SK-N-SH (cell line): Measurements from ENCODE around the gene STC2. TPM values are rescaled to one million over a fixed set of nuclear protein-coding genes. Genes with fewer than 3 reads are reported as not detected.

Experiments used
- CTCF ChIA-PET: fragments of 300-600, 350-600 bp; formaldehyde crosslinking; extraction: SDS; loops from one replicate; lab custom pipeline; 2021; lab: Yijun Ruan, JAX
- POLR2A ChIA-PET: fragments of 350-600 bp; sonication (Branson Sonifier 250); formaldehyde crosslinking; extraction: SDS; loops from one replicate; lab custom pipeline; 2020; ENCODE audit warnings: antibody characterized with exemption, inconsistent platforms; lab: Yijun Ruan, JAX
- DNase-seq: peaks from one replicate; pipeline ENCODE4 v3.0.0; 2012
- H2AFZ ChIP-seq: fragments of 200-600 bp; sonication (generic); 2 replicates; pipeline ENCODE4 v1.8.1; 2016; ENCODE audit warnings: antibody characterized with exemption, mild to moderate bottlenecking, low read depth
- H3F3A ChIP-seq: fragments of 200-600 bp; sonication (generic); replicated peaks from 2 replicates; pipeline ENCODE3; 2016; ENCODE audit warnings: antibody characterized with exemption, mild to moderate bottlenecking; ENCODE audit not compliant: insufficient read depth
- H3K27ac ChIP-seq, 2 experiments: fragments of 200-500 bp in 1 of 2; fragments of 200-600 bp in 1 of 2; sonication (Bioruptor generic) in 1 of 2; sonication (generic), shearing (Covaris generic) in 1 of 2; 2 replicates each; pipeline versions ENCODE4 v1.5.1 to v1.6.1; 2014 to 2016; ENCODE audit warnings: low read depth in 2 of 2, inconsistent platforms in 1 of 2, low read length in 1 of 2, mild to moderate bottlenecking in 1 of 2, mixed read lengths in 1 of 2
- H3K27me3 ChIP-seq: fragments of 200-600 bp; sonication (generic), shearing (Covaris generic); 2 replicates; pipeline ENCODE4 v1.6.1; 2016; ENCODE audit warnings: mixed run types; ENCODE audit not compliant: insufficient read depth
- H3K36me3 ChIP-seq, 2 experiments: fragments of 200-500 bp in 1 of 2; fragments of 200-600 bp in 1 of 2; sonication (Bioruptor generic) in 1 of 2; sonication (generic) in 1 of 2; replicated peaks in 1 of 2; 2 replicates each; pipeline versions ENCODE3 to v1.5.1; 2014 to 2016; ENCODE audit warnings: low read length in 1 of 2, mild to moderate bottlenecking in 1 of 2; ENCODE audit not compliant: insufficient read depth in 2 of 2, control insufficient read depth in 1 of 2
- H3K4me1 ChIP-seq, 2 experiments: fragments of 200-500 bp in 1 of 2; fragments of 200-600 bp in 1 of 2; sonication (Bioruptor generic) in 1 of 2; sonication (generic), shearing (Covaris generic) in 1 of 2; 2 replicates each; pipeline versions ENCODE4 v1.5.1 to v1.6.1; 2014 to 2016; ENCODE audit warnings: low read depth in 1 of 2, low read length in 1 of 2, mixed run types in 1 of 2; ENCODE audit not compliant: insufficient read depth in 2 of 2, control insufficient read depth in 1 of 2
- H3K4me2 ChIP-seq: fragments of 200-600 bp; sonication (generic), shearing (Covaris generic); 2 replicates; pipeline ENCODE4 v1.6.1; 2017; ENCODE audit warnings: mixed run types
- H3K4me3 ChIP-seq, 2 experiments: fragments of 200-500 bp in 1 of 2; fragments of 200-600 bp in 1 of 2; sonication (Bioruptor generic) in 1 of 2; sonication (generic), shearing (Covaris generic) in 1 of 2; 2 replicates each; pipeline versions ENCODE4 v1.5.1 to v1.8.1; 2014 to 2016; ENCODE audit warnings: low read depth in 2 of 2, inconsistent platforms in 1 of 2, low read length in 1 of 2, mild to moderate bottlenecking in 1 of 2, mixed read lengths in 1 of 2, moderate library complexity in 1 of 2
- H3K79me2 ChIP-seq: fragments of 200-600 bp; sonication (generic); 2 replicates; pipeline ENCODE4 v1.8.1; 2017; ENCODE audit warnings: mild to moderate bottlenecking; ENCODE audit not compliant: insufficient read depth
- H3K9ac ChIP-seq: fragments of 200-600 bp; sonication (generic); 2 replicates; pipeline ENCODE4 v1.6.1; 2017; ENCODE audit warnings: mixed run types
- H3K9me2 ChIP-seq: fragments of 200-600 bp; sonication (generic); 2 replicates; pipeline ENCODE4 v1.6.1; 2017; ENCODE audit warnings: mixed run types
- H3K9me3 ChIP-seq: fragments of 200-600 bp; sonication (generic); 2 replicates; pipeline ENCODE4 v1.6.1; 2017; ENCODE audit warnings: mixed run types, mild to moderate bottlenecking, moderate library complexity
- H4K20me1 ChIP-seq: fragments of 200-600 bp; sonication (generic); 2 replicates; pipeline ENCODE4 v1.6.1; 2017; ENCODE audit warnings: mild to moderate bottlenecking, mixed run types; ENCODE audit not compliant: insufficient read depth
- CTCF ChIP-seq: fragments of 200-600 bp; sonication (generic); IDR thresholded peaks from 2 replicates; pipeline ENCODE4 v1.6.1; 2017; ENCODE audit warnings: antibody characterized with exemption, mild to moderate bottlenecking, moderate library complexity
- EZH2phosphoT487 ChIP-seq: fragments of 200-600 bp; sonication (generic); IDR thresholded peaks from 2 replicates; pipeline ENCODE4 v1.6.1; 2017; ENCODE audit warnings: low read depth, mixed run types, mild to moderate bottlenecking, antibody characterized with exemption, moderate library complexity, borderline replicate concordance
- FOSL2 ChIP-seq: IDR thresholded peaks from 2 replicates; pipeline ENCODE4 v1.4.0; 2012; ENCODE audit warnings: low read depth, mild to moderate bottlenecking, moderate library complexity, borderline replicate concordance
- FOXM1 ChIP-seq: IDR thresholded peaks from 2 replicates; pipeline ENCODE4 v1.4.0; 2012; ENCODE audit warnings: low read depth, mild to moderate bottlenecking
- IRF3 ChIP-seq: fragments of 150-350 bp; IDR thresholded peaks from 2 replicates; pipeline ENCODE4 v1.6.1; 2016; ENCODE audit warnings: mild to moderate bottlenecking, low read depth, low read length
- MAX ChIP-seq: IDR thresholded peaks from 2 replicates; pipeline ENCODE4 v1.4.0; 2012; ENCODE audit warnings: low read depth
- MEF2A ChIP-seq: IDR thresholded peaks from 2 replicates; pipeline ENCODE4 v1.4.0; 2012; ENCODE audit warnings: low read depth, borderline replicate concordance
- RAD21 ChIP-seq: IDR thresholded peaks from 2 replicates; pipeline ENCODE4 v1.6.1; 2012; ENCODE audit warnings: mild to moderate bottlenecking, low read length
- RXRA ChIP-seq: IDR thresholded peaks from 2 replicates; pipeline ENCODE4 v1.4.0; 2012; ENCODE audit warnings: low read depth, mild to moderate bottlenecking, borderline replicate concordance
- TAF1 ChIP-seq: IDR thresholded peaks from 2 replicates; pipeline ENCODE4 v1.6.1; 2012; ENCODE audit warnings: low read depth, mild to moderate bottlenecking, low read length, moderate library complexity, borderline replicate concordance
- TCF12 ChIP-seq: IDR thresholded peaks from 2 replicates; pipeline ENCODE4 v1.4.0; 2012
- TEAD4 ChIP-seq: IDR thresholded peaks from 2 replicates; pipeline ENCODE4 v1.4.0; 2012; ENCODE audit warnings: mild to moderate bottlenecking, borderline replicate concordance; ENCODE audit not compliant: insufficient read depth
- YY1 ChIP-seq: IDR thresholded peaks from 2 replicates; pipeline ENCODE4 v1.4.0; 2012; ENCODE audit warnings: low read depth, mild to moderate bottlenecking
- ZBTB33 ChIP-seq: IDR thresholded peaks from 2 replicates; pipeline ENCODE4 v1.4.0; 2012; ENCODE audit warnings: low read depth, borderline replicate concordance
- WGBS: methylation state at CpG from one replicate; pipeline ENCODE4 v1.1.6; 2017; ENCODE audit warnings: low lambda C conversion rate; 5-methylcytosine and 5-hydroxymethylcytosine counted together
- polyA plus RNA-seq, 3 experiments: library from polyadenylated mRNA; depleted of rRNA; stranded (reverse); fragments of >200 nt; gene quantifications; 2 replicates each; pipeline ENCODE4 v1.2.3, GENCODE V29; 2012

The STC2 gene
- polyA plus RNA-seq, 1 of the 3 experiments (the other 2 are of a cell fraction) = 5.9 TPM

GRCh38 chr5:173342813-173343755 is 14.9 kb upstream of the STC2 start:
- Histone ChIP-seq H3K4me1 (no peaks in the 10 kb centered on the region), H3F3A (no peaks in the 10 kb centered on the region), H3K9ac (no peak overlapping the region), H3K4me3 (no peak overlapping the region), H3K9me2 (no peaks in the 10 kb centered on the region), H3K9me3 (no peaks in the 10 kb centered on the region), H3K36me3 (no peaks in the 10 kb centered on the region), H4K20me1 (no peaks in the 10 kb centered on the region), H2AFZ (no peak overlapping the region), H3K27ac (no peak overlapping the region), H3K4me2 (no peak overlapping the region), H3K27me3 (no peaks in the 10 kb centered on the region), H3K79me2 (no peaks in the 10 kb centered on the region)
- no peak for TF ChIP-seq IRF3
- TF ChIP-seq RXRA = no peak
- no peak for TF ChIP-seq FOSL2
- TF ChIP-seq YY1 = no peak
- no peak for TF ChIP-seq CTCF
- no peak for TF ChIP-seq MEF2A
- TF ChIP-seq FOXM1 = no peak
- TF ChIP-seq TEAD4 = no peak
- no peak for TF ChIP-seq MAX
- TF ChIP-seq RAD21 = no peak
- TF ChIP-seq TAF1 = no peak
- TF ChIP-seq ZBTB33 = no peak
- no peak for TF ChIP-seq EZH2phosphoT487
- no peak for TF ChIP-seq TCF12
- DNase-seq = no peak
- POLR2A ChIA-PET = no interaction called here
- CTCF ChIA-PET = interaction anchor here (0.7 to 1.7 kb wide), 4 partner anchors 11 to 49 kb away, joined by 3 to 8 read pairs (median 5); no protein-coding TSS in a partner anchor
- 75% methylated on average over 11 of the region's 13 CpGs for whole genome bisulfite sequencing
